Measurements from ENCODE around the gene B4GALT5.

DNA sequence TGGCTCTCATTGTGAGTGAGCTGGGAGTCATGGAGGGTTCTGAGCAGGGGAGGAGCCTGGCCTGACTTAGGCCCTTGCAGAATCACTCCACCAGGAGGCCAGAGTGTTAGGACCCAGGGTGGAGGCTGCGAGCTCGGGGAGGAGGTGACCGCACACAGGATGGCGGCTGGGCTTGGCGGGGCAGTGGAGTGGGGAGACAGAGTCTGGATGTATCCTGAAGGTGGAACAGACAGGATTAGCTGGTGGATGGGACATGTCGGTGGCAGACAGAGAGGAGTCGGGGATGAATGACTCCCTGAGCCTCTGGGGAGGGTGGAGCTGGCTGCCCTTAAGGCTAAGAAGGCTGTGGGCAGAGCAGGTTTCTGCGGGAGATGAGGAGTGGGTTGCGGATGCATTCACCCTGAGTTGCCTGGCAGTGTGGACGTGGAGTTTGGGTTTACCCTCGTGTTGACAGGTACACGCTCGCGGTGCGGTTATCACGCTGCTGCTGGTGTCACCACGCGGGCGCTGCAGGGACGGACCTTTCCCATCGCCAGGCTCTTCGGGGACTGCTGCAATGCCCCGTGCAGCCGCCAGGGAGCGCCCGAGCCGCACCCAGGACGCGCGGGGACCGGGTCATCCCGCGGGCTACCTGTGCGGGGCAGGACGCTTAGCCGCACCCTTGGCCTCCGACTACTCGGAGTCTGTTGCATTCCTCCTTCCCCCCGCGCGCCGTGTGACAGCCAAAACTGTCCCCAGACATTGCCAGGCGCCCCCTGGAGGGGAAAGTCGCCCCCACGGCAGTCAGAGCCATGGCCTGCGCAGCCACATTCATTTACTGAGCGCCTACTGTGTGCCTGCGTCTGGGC, 102.8 kb downstream of the B4GALT5 start:
- TF ChIP-seq CTCF (IDR thresholded peaks at IDR 0.05) (peak; percentile 92 to 100 (median 99)), POLR2A (IDR thresholded peaks at IDR 0.05) (no peak), POLR2AphosphoS5 (IDR thresholded peaks at IDR 0.05) (peak in 2 of 3 donors; percentile 28 to 57)

Data from breast epithelium (tissue), 3 donors.